ENCODE data around the gene NPIPA1.
"Not testable (repeated sequence)": the region's sequence is repeated elsewhere in the genome, so short reads cannot be mapped to it uniquely, and the experiment has no call there.

Gene NPIPA1

DNA sequence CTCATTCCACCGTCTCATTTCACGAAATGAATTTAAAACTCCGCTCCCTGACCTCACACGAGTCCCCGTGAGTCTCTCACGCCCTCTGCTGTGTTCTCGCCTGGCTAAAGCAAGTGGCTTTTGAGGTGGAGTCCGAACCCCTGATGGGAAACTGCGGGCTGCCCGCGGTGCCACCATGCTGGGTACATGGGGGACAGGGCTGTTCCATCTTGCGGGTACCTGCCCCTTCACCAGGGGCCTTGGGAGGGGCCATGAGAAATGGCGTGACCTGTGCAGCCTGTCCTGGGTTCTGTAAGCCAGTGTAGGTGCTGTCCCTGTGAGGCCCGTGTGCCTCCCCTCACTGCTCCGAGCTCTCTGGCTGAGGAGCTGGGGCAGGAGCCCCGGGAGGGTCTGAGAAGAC, 14.3 kb upstream of the NPIPA1 start:
- not testable (repeated sequence) for H3K36me3 ChIP-seq (ENCODE audit: insufficient read depth, low read length); H3K4me1 ChIP-seq (ENCODE audit: insufficient read depth, low read length); H3K9me3 ChIP-seq (ENCODE audit: control insufficient read depth, insufficient read depth, low read length); H3K9ac ChIP-seq (ENCODE audit: low read depth, low read length)

DNA sequence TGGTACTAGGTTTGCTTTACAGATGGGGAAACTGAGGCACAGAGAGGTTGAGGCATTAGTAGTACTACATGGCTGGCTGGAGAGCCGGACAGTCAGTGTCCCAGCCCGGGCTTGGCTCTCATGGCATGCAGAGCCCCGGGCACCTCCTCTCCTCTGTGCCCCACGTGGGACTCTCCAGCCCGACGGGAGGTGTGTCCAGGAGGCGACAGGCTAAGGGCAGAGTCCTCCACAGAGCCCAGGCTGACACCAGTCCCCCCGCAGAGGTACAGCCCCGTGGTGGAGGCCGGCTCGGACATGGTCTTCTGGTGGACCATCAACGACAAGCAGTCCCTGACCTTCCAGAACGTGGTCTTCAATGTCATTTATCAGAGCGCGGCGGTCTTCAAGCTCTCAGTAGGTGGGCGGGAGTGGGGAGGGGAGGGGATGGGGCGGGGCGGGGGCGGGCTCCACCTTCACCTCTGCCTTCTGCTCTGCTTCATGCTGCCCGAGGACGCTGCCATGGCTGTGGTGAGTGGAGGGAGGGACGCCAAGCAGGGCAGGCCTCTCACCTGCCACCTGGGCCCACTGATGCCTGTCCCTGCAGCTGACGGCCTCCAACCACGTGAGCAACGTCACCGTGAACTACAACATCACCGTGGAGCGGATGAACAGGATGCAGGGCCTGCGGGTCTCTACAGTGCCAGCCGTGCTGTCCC, 13.7 kb upstream of the NPIPA1 start:
- H3K36me3 ChIP-seq (ENCODE audit: insufficient read depth, low read length); H3K9ac ChIP-seq (ENCODE audit: low read depth, low read length); H3K9me3 ChIP-seq (ENCODE audit: control insufficient read depth, insufficient read depth, low read length); H3K4me1 ChIP-seq (ENCODE audit: insufficient read depth, low read length): not testable (repeated sequence)

DNA sequence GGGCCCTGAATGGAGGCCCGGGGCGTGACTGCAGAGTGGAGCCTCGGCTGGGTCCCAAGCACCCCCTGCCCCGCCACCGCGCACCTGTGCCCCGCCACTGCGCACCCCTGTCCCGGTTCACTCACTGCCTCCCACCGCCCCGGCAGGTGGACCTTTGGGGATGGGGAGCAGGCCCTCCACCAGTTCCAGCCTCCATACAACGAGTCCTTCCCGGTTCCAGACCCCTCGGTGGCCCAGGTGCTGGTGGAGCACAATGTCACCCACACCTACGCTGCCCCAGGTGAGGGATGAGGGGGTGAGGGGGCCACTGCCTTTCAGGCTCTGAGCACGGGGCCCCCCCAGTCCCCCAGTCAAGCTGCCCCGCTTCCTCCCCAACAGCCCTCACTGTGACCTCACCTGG, 12.9 kb upstream of the NPIPA1 start:
- not testable (repeated sequence) for H3K9ac ChIP-seq (ENCODE audit: low read depth, low read length); H3K9me3 ChIP-seq (ENCODE audit: control insufficient read depth, insufficient read depth, low read length); H3K36me3 ChIP-seq (ENCODE audit: insufficient read depth, low read length); H3K4me1 ChIP-seq (ENCODE audit: insufficient read depth, low read length)

DNA sequence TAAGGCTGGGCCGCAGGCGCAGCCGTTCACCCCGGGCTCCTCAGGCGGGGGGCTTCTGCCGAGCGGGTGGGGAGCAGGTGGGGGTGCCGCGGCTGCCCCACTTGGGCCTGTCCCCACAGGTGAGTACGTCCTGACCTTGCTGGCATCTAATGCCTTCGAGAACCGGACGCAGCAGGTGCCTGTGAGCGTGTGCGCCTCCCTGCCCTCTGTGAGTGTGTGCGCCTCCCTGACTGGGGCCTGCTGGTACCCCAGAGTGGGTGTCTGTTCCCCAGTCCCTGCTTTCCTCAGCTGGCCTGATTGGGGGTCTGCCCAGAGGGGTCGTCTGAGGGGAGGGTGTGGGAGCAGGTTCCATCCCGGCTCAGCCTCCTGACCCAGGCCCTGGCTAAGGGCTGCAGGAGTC, 12.3 kb upstream of the NPIPA1 start:
- H3K4me1 ChIP-seq (ENCODE audit: insufficient read depth, low read length); H3K9me3 ChIP-seq (ENCODE audit: control insufficient read depth, insufficient read depth, low read length); H3K36me3 ChIP-seq (ENCODE audit: insufficient read depth, low read length); H3K9ac ChIP-seq (ENCODE audit: low read depth, low read length): not testable (repeated sequence)

DNA sequence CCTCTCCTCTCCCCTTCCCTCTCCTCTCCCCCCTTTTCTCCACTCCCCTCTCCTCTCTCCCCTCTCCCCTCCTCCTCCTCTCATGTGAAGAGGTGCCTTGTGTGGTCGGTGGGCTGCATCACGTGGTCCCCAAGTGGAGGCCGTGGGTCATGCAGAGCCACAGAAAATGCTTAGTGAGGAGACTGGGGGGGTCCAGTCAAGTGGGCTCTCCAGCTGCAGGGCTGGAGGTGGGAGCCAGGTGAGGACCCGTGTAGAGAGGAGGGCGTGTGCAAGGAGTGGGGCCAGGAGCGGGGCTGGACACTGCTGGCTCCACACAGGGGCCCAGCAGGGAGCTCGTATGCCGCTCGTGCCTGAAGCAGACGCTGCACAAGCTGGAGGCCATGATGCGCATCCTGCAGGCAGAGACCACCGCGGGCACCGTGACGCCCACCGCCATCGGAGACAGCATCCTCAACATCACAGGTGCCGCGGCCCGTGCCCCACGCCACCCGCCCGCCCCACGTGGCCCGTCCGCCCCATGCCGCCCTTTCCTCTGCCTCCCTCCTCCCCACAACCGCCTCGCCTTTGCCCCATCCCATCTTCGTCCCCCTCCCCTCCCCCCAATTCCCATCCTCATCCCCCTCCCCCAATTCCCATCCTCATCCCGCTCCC, 9.1 kb upstream of the NPIPA1 start:
- H3K4me1 ChIP-seq (ENCODE audit: insufficient read depth, low read length); H3K36me3 ChIP-seq (ENCODE audit: insufficient read depth, low read length); H3K9ac ChIP-seq (ENCODE audit: low read depth, low read length); H3K9me3 ChIP-seq (ENCODE audit: control insufficient read depth, insufficient read depth, low read length): not testable (repeated sequence)

DNA sequence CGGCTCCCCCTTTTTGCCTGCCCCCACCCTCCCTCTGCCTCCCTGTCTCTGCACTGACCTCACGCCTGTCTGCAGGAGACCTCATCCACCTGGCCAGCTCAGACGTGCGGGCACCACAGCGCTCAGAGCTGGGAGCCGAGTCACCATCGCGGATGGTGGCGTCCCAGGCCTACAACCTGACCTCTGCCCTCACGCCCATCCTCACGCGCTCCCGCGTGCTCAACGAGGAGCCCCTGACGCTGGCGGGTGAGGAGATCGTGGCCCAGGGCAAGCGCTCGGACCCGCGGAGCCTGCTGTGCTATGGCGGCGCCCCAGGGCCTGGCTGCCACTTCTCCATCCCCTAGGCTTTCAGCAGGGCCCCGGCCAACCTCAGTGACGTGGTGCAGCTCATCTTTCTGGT, 8.1 kb upstream of the NPIPA1 start:
- not testable (repeated sequence) for H3K36me3 ChIP-seq (ENCODE audit: insufficient read depth, low read length); H3K9me3 ChIP-seq (ENCODE audit: control insufficient read depth, insufficient read depth, low read length); H3K4me1 ChIP-seq (ENCODE audit: insufficient read depth, low read length); H3K9ac ChIP-seq (ENCODE audit: low read depth, low read length)

DNA sequence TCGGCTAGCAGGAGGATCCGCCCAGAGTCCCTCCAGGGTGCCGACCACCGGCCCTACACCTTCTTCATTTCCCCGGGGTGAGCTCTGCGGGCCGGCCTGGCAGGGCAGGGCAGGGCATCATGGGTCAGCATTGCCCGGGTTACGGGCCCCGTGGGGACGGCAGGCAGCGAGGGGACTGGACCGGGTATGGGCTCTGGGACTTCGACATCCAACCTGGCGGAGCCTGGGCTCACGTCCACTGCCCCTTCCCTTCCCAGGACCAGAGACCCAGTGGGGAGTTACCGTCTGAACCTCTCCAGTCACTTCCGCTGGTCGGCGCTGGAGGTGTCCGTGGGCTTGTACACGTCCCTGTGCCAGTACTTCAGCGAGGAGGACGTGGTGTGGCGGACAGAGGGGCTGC, 7.0 kb upstream of the NPIPA1 start:
- not testable (repeated sequence) for H3K36me3 ChIP-seq (ENCODE audit: insufficient read depth, low read length); H3K4me1 ChIP-seq (ENCODE audit: insufficient read depth, low read length); H3K9me3 ChIP-seq (ENCODE audit: control insufficient read depth, insufficient read depth, low read length); H3K9ac ChIP-seq (ENCODE audit: low read depth, low read length)

DNA sequence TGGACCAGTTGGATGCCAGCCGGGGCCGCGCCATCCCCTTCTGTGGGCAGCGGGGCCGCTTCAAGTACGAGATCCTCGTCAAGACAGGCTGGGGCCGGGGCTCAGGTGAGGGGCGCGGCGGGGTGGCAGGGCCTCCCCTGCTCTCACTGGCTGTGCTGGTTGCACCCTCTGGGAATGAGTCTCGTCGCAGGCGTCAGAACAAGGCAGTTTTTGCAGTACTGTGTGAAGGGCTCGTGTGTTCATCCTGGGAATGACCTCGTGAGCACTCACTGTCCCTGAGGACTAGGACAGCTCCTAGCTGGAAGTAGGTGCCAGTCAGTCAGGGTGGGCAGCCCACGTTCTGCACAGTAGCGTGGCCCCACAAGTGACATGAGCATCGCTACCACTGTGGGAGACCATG, 6.3 kb upstream of the NPIPA1 start:
- H3K4me1 ChIP-seq (ENCODE audit: insufficient read depth, low read length); H3K9ac ChIP-seq (ENCODE audit: low read depth, low read length); H3K36me3 ChIP-seq (ENCODE audit: insufficient read depth, low read length); H3K9me3 ChIP-seq (ENCODE audit: control insufficient read depth, insufficient read depth, low read length): not testable (repeated sequence)

DNA sequence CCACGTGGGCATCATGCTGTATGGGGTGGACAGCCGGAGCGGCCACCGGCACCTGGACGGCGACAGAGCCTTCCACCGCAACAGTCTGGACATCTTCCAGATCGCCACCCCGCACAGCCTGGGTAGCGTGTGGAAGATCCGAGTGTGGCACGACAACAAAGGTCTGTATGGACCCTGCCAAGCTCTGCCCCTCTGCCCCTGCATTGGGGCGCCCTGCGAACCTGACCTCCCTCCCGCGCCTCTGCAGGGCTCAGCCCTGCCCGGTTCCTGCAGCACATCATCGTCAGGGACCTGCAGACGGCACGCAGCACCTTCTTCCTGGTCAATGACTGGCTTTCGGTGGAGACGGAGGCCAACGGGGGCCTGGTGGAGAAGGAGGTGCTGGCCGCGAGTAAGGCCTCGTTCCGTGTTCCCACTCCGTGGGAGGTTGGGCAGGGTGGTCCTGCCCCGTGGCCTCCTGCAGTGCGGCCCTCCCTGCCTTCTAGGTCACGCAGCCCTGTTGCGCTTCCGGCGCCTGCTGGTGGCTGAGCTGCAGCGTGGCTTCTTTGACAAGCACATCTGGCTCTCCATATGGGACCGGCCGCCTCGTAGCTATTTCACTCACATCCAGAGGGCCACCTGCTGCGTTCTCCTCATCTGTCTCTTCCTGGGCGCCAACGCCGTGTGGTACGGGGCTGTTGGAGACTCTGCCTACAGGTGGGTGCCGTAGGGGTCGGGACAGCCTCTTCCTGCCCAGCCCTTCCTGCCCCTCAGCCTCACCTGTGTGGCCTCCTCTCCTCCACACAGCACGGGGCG, 4.5 kb upstream of the NPIPA1 start:
- H3K9me3 ChIP-seq (ENCODE audit: control insufficient read depth, insufficient read depth, low read length); H3K36me3 ChIP-seq (ENCODE audit: insufficient read depth, low read length); H3K9ac ChIP-seq (ENCODE audit: low read depth, low read length): not testable (repeated sequence)

DNA sequence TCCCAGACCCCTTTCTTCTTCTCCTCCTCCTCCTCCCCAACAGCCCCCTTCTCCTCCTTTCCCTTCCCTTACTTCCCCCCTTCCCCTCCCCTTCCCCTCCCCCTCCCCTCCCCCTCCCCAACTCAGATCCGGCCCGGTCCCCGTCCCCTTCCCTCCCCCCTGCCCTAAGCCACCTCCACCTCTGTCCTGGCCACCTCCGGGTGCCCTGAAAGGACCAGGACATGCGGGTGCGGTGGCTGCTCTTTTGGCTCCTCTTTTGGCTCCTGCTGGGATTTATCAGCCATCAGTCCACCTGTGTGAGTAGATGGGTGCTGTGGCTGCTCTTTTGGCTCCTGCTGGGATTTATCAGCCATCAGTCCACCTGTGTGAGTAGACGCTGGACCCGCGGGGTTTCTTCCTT, 751 bp downstream of the NPIPA1 start:
- not testable (repeated sequence) for H3K36me3 ChIP-seq (ENCODE audit: insufficient read depth, low read length); H3K9me3 ChIP-seq (ENCODE audit: control insufficient read depth, insufficient read depth, low read length); H3K4me1 ChIP-seq (ENCODE audit: insufficient read depth, low read length); H3K9ac ChIP-seq (ENCODE audit: low read depth, low read length)

More for the DNA sequence above, 4.5 kb upstream of the NPIPA1 start:
- H3K4me1 ChIP-seq (ENCODE audit: insufficient read depth, low read length), result not testable (repeated sequence)

DNA sequence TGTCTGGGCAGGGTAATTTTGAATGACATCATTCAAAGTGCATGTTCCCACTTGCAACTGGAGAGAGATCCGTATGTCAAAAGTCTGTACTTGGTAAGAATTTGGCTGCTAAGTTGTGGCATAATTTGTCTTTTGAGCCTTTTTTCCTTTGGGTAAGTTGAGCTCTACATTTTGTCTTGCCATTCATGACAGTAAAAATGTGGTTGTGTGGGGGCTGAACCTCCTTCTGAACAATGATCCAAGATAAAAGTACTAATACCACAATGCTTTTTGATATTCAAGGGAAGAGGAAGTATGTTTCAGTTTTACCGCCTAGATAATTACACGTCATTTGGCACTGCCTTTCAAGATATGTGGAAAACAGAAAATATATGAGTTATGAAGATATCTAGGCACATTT, 5.4 kb downstream of the NPIPA1 start:
- not testable (repeated sequence) for H3K4me1 ChIP-seq (ENCODE audit: insufficient read depth, low read length); H3K9me3 ChIP-seq (ENCODE audit: control insufficient read depth, insufficient read depth, low read length); H3K36me3 ChIP-seq (ENCODE audit: insufficient read depth, low read length)

DNA sequence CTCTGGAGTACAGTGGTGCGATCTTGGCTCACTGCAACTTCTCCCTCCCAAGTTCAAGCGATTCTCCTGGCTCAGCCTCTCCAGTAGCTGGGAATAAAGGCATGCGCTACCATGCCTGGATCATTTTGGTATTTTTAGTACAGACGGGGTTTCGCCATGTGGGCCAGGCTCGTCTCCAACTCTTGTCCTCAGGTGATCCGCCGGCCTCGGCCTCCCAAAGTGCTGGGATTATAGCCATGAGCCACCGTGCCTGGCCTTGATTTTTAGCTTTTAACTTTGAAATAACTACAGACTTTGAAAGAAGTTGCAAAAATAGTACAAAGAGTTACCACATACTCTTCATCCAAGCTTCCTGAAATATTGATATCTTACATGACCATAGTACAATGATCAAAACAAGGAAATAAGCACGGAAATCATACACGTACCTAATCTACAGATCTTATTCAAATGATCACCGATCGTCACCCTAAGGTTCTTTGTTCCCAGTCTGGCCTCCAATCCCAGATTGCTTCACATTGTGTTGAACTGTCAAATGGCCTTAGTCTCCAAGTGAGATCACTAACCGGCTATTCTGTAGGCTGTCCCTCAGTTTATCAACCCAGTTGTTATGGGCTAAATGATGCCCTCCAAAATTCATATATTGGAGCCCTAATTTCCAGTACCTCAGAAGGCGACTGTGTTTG, 18.4 kb downstream of the NPIPA1 start:
- Histone ChIP-seq H3K9ac (ENCODE audit: low read depth, low read length) (no peak overlapping the region), H3K36me3 (ENCODE audit: insufficient read depth, low read length) (no peaks in the 10 kb centered on the region), H3K4me1 (ENCODE audit: insufficient read depth, low read length) (0 out of 2 replicates have a peak, but pooled peaks cover 6% of the 10 kb centered on the region), H3K9me3 (ENCODE audit: control insufficient read depth, insufficient read depth, low read length) (no peaks in the 10 kb centered on the region)

More for the DNA sequence above, 5.4 kb downstream of the NPIPA1 start:
- H3K9ac ChIP-seq (ENCODE audit: low read depth, low read length), result not testable (repeated sequence)

DNA sequence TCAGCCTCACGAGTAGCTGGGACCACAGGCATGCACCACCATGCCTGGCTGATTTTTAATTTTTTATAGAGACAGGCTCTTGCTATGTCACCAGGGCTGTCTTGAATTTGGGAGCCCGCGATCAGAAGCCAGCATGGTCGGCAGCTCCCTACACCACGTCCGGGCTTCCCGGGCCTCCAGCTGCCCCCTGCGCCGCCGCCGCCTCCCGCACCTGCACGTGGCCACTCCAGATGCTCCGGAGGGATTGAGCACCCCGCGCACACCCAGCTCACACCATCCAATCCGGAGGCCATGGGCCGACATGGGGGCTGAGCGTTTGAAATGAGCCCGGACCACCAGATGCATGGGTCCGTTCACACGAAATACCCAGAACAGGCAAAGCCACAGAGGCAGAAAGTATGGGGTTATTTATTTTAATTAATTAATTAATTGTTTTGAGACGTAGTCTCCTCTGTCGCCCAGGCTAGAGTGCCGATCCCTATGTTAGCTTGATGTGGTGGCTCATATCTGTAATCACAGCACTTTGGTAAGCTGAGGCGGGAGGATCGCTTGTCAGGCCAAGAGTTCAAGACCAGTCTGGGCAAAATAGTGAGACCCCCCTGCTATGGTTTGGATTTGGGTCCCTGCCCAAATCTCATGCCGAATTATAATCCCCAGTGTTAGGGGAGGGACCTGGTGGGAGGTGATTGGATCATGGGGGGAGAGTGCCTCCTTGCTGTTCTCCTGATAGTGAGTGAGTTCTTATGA, 20.5 kb downstream of the NPIPA1 start:
- Histone ChIP-seq H3K4me1 (ENCODE audit: insufficient read depth, low read length) (0 out of 2 replicates have a peak, but pooled peaks cover 6% of the 10 kb centered on the region), H3K36me3 (ENCODE audit: insufficient read depth, low read length) (no peaks in the 10 kb centered on the region), H3K9me3 (ENCODE audit: control insufficient read depth, insufficient read depth, low read length) (no peaks in the 10 kb centered on the region), H3K9ac (ENCODE audit: low read depth, low read length) (no peak overlapping the region)

DNA sequence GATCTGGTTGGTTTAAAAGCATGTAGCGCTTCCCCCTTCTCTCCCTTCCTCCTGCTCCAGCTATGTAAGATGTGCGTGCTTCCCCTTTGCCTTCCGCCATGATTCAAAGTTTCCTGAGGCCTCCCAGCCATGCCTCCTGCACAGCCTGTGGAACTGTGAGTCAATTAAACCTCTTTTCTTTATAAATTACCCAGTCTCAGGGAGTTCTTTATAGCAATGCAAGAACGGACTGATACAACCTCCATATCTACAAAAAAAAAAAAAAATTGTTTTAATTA, 21.0 kb downstream of the NPIPA1 start:
- H3K36me3 ChIP-seq (ENCODE audit: insufficient read depth, low read length), result no peaks in the 10 kb centered on the region
- no peaks in the 10 kb centered on the region for H3K9me3 ChIP-seq (ENCODE audit: control insufficient read depth, insufficient read depth, low read length)
- H3K4me1 ChIP-seq (ENCODE audit: insufficient read depth, low read length), result 0 out of 2 replicates have a peak, but pooled peaks cover 6% of the 10 kb centered on the region
- H3K9ac ChIP-seq (ENCODE audit: low read depth, low read length), result no peak overlapping the region
